Stomach (tissue), 9 donors: ENCODE measurements around the gene FNBP1L. TPM values are rescaled to one million over a fixed set of nuclear protein-coding genes. Genes with fewer than 3 reads are reported as not detected.

Experiments used
- DNase-seq, 2 donors: peaks; one replicate each; pipeline versions ENCODE4 v3.0.0 to v3.0.0-alpha.2; 2013 to 2019
- H3K27ac ChIP-seq, 5 donors: fragments of 200-600 bp in 4 of 5; sonication (generic) in 4 of 5; one replicate each; pipeline ENCODE4 v1.5.1; 2013 to 2019; ENCODE audit warnings: mild to moderate bottlenecking in 1 of 5, moderate library complexity in 1 of 5
- H3K27me3 ChIP-seq, 3 donors: fragments of 200-600 bp; sonication (generic); one replicate each; pipeline ENCODE4 v1.5.1; 2017 to 2019; ENCODE audit warnings: mixed run types in 1 of 3
- H3K36me3 ChIP-seq, 4 donors: fragments of 200-600 bp; sonication (generic); 1 replicate in 3 of 4; 2 replicates in 1 of 4; pipeline ENCODE4 v1.5.1; 2016 to 2019
- H3K4me1 ChIP-seq, 4 donors: fragments of 200-600 bp; sonication (generic); one replicate each; pipeline ENCODE4 v1.5.1; 2016 to 2019
- H3K4me3 ChIP-seq, 4 donors: fragments of 200-600 bp; sonication (generic) in 3 of 4; one replicate each; pipeline ENCODE4 v1.5.1; 2016 to 2019; ENCODE audit warnings: mild to moderate bottlenecking in 1 of 4
- H3K9me3 ChIP-seq, 4 donors: fragments of 200-600 bp; sonication (generic); one replicate each; pipeline ENCODE4 v1.5.1; 2016 to 2019
- CTCF ChIP-seq, 7 experiments: fragments of 450-650 bp in 4 of 7; fragments of 200-600 bp in 3 of 7; sonication (generic) in 3 of 7; IDR thresholded peaks; one replicate each; pipeline ENCODE4 v1.5.1; 2016 to 2019; ENCODE audit warnings: antibody characterized with exemption in 7 of 7, control low read depth in 2 of 7, mild to moderate bottlenecking in 1 of 7
- EP300 ChIP-seq: sonication (generic); formaldehyde crosslinking; IDR thresholded peaks from one replicate; pipeline ENCODE4 v1.6.1; 2017; ENCODE audit warnings: antibody characterized with exemption
- POLR2A ChIP-seq, 4 donors: fragments of 450-650 bp; IDR thresholded peaks; one replicate each; pipeline ENCODE4 v1.6.1; 2016; ENCODE audit warnings: antibody characterized with exemption in 4 of 4, control low read depth in 2 of 4, mild to moderate bottlenecking in 1 of 4, moderate library complexity in 1 of 4
- POLR2AphosphoS5 ChIP-seq, 3 donors: sonication (generic); formaldehyde crosslinking; IDR thresholded peaks; one replicate each; pipeline ENCODE4 v1.6.1; 2016; ENCODE audit warnings: antibody characterized with exemption in 3 of 3
- WGBS, 5 donors: extraction: QIAGEN DNeasy Blood & Tissue Kit in 3 of 5; methylation state at CpG; one replicate each; pipeline versions ENCODE4 v1.1.5 to v1.1.7; 2013 to 2018; 5-methylcytosine and 5-hydroxymethylcytosine counted together
- intact Hi-C: fragments of 100-400 bp; cut with DNase I; formaldehyde crosslinking; loops from one replicate; pipeline ENCODE4 v1.15.1; 2023; ENCODE audit warnings: low total_unique reads
- polyA plus RNA-seq, 3 donors: library from polyadenylated mRNA; stranded (reverse); fragments of 200-250 nt; gene quantifications; one replicate each; pipeline ENCODE4 v1.2.3, GENCODE V29; 2013
- total RNA-seq, 5 donors: library from RNA; depleted of rRNA; stranded (reverse); fragments of >200 nt; gene quantifications; one replicate each; pipeline versions ENCODE4 v1.1.0 to v1.2.3, GENCODE V29; 2014 to 2016
- donor health status: healthy with polysubstance abuse.
- donor health status: Bipolar disorder and iron deficiency.
- donor health status: healthy.

The FNBP1L gene
- total and polyA plus RNA-seq, 8 donors, result 9.2 to 74.0 (median 29.2) TPM

GRCh38 chr1:93571623-93572310, 123.8 kb downstream of the FNBP1L start:
- H3K27me3 ChIP-seq, result no peaks in the 10 kb centered on the region
- H3K9me3 ChIP-seq, result no peaks in the 10 kb centered on the region
- H3K36me3 ChIP-seq, result peaks cover 39 to 95% (median 90%) of the 10 kb centered on the region in 4 donors
- DNase-seq, result no peak
- intact Hi-C loops, result no loop called here
- no peak overlapping the region for H3K27ac ChIP-seq
- WGBS, 5 donors, result 91 to 97% (median 95%) methylated on average over 12 of the region's 12 CpGs
- TF ChIP-seq POLR2A (IDR thresholded peaks at IDR 0.05), result no peak
- TF ChIP-seq EP300, result no peak
- no peak for TF ChIP-seq POLR2AphosphoS5 (IDR thresholded peaks at IDR 0.05)
- no peak for TF ChIP-seq CTCF (IDR thresholded peaks at IDR 0.05)
- no peak overlapping the region for H3K4me3 ChIP-seq
- H3K4me1 ChIP-seq, result peaks cover 0 to 21% (median 11%) of the 10 kb centered on the region in 4 donors

GRCh38 chr1:93573940-93574469, 126.1 kb downstream of the FNBP1L start:
- TF ChIP-seq CTCF (IDR thresholded peaks at IDR 0.05) (no peak), POLR2A (IDR thresholded peaks at IDR 0.05) (no peak), EP300 (no peak), POLR2AphosphoS5 (IDR thresholded peaks at IDR 0.05) (no peak)
- Histone ChIP-seq H3K4me3 (no peak overlapping the region), H3K27me3 (no peaks in the 10 kb centered on the region), H3K9me3 (no peaks in the 10 kb centered on the region), H3K27ac (no peak overlapping the region), H3K4me1 (peaks cover 1 to 36% (median 23%) of the 10 kb centered on the region in 4 donors), H3K36me3 (peaks cover 38 to 84% (median 78%) of the 10 kb centered on the region in 4 donors)
- intact Hi-C loops, result no loop called here
- WGBS, 5 donors, result 21 to 60% (median 44%) methylated on average over 1 of the region's 1 CpG
- DNase-seq, result no peak

GRCh38 chr1:93574511-93574910, 126.6 kb downstream of the FNBP1L start:
- no peak overlapping the region for H3K4me3 ChIP-seq
- peaks cover 35 to 84% (median 73%) of the 10 kb centered on the region in 4 donors for H3K36me3 ChIP-seq
- H3K27me3 ChIP-seq, result no peaks in the 10 kb centered on the region
- no peak for DNase-seq
- 84 to 93% (median 90%) methylated on average over 7 of the region's 7 CpGs for WGBS, 5 donors
- no peak for TF ChIP-seq EP300
- no peak for TF ChIP-seq POLR2AphosphoS5 (IDR thresholded peaks at IDR 0.05)
- TF ChIP-seq POLR2A (IDR thresholded peaks at IDR 0.05), result no peak
- TF ChIP-seq CTCF (IDR thresholded peaks at IDR 0.05), result no peak
- no peaks in the 10 kb centered on the region for H3K9me3 ChIP-seq
- H3K27ac ChIP-seq, result peak overlapping the region in 1 of 5 donors; percentile 12
- intact Hi-C loops, result no loop called here
- H3K4me1 ChIP-seq, result peaks cover 6 to 41% (median 28%) of the 10 kb centered on the region in 4 donors

- WGBS, 5 donors, result 86 to 93% (median 88%) methylated on average over 6 of the region's 6 CpGs
- Histone ChIP-seq H3K9me3 (no peaks in the 10 kb centered on the region), H3K27ac (no peak overlapping the region), H3K27me3 (no peaks in the 10 kb centered on the region), H3K4me1 (peaks cover 11 to 46% (median 33%) of the 10 kb centered on the region in 4 donors), H3K36me3 (peaks cover 37 to 83% (median 69%) of the 10 kb centered on the region in 4 donors), H3K4me3 (no peak overlapping the region)
- DNase-seq, result no peak
- intact Hi-C loops, result no loop called here
- TF ChIP-seq CTCF (IDR thresholded peaks at IDR 0.05), result no peak
- TF ChIP-seq POLR2A (IDR thresholded peaks at IDR 0.05), result no peak
- no peak for TF ChIP-seq POLR2AphosphoS5 (IDR thresholded peaks at IDR 0.05)
- TF ChIP-seq EP300, result no peak
Measured at GRCh38 chr1:93574991-93575390, 127.1 kb downstream of the FNBP1L start.
